NCI-H187 (cell line): Measurements from ENCODE around the gene TIMP4.

Experiments used
- DNase-seq, 2 experiments: peaks; one replicate each; lab custom pipeline; 2025; lab: John Stamatoyannopoulos, UW

The TIMP4 gene

GRCh38 chr3:12185172-12185710 lies 26.5 kb upstream of the TIMP4 start:
- DNase-seq, result no peak

GRCh38 chr3:12184541-12184940 lies 25.8 kb upstream of the TIMP4 start:
- no peak for DNase-seq

GRCh38 chr3:12182687-12183441 lies 24.2 kb upstream of the TIMP4 start:
- no peak for DNase-seq

GRCh38 chr3:12181806-12182205 lies 23.1 kb upstream of the TIMP4 start:
- no peak for DNase-seq

- no peak for DNase-seq
These were observed 22.6 kb upstream of the TIMP4 start for GRCh38 chr3:12181301-12181700.

GRCh38 chr3:12180631-12181030 lies 21.9 kb upstream of the TIMP4 start:
- DNase-seq, result no peak

- DNase-seq, result no peak
These were observed 21.5 kb upstream of the TIMP4 start for GRCh38 chr3:12180218-12180617.

- DNase-seq, result no peak
These were observed 20.7 kb upstream of the TIMP4 start for GRCh38 chr3:12179441-12179840.

GRCh38 chr3:12178091-12178820 lies 19.5 kb upstream of the TIMP4 start:
- DNase-seq, result no peak

GRCh38 chr3:12177126-12177525 lies 18.4 kb upstream of the TIMP4 start:
- no peak for DNase-seq

GRCh38 chr3:12175844-12176453 lies 17.2 kb upstream of the TIMP4 start:
- no peak for DNase-seq

GRCh38 chr3:12175137-12175593 lies 16.5 kb upstream of the TIMP4 start:
- DNase-seq, result no peak

- no peak for DNase-seq
These were observed 11.5 kb upstream of the TIMP4 start for GRCh38 chr3:12170207-12170606.

GRCh38 chr3:12165909-12166308 lies 7.2 kb upstream of the TIMP4 start:
- DNase-seq, result no peak

- DNase-seq, result no peak
These were observed 502 bp upstream of the TIMP4 start for GRCh38 chr3:12159227-12159601.

- no peak for DNase-seq
These were observed 1.7 kb downstream of the TIMP4 start for GRCh38 chr3:12157026-12157425.

GRCh38 chr3:12155828-12156227 lies 2.9 kb downstream of the TIMP4 start:
- no peak for DNase-seq

- DNase-seq, result no peak
These were observed 3.4 kb downstream of the TIMP4 start for GRCh38 chr3:12155264-12155663.

- DNase-seq, result no peak
These were observed 4.6 kb downstream of the TIMP4 start for GRCh38 chr3:12154151-12154550.

GRCh38 chr3:12150112-12150511 lies 8.6 kb downstream of the TIMP4 start:
- DNase-seq, result no peak

- no peak for DNase-seq
These were observed 9.7 kb downstream of the TIMP4 start for GRCh38 chr3:12149029-12149428.

GRCh38 chr3:12148183-12148940 lies 10.3 kb downstream of the TIMP4 start:
- no peak for DNase-seq
